HG02973 (cell line): ENCODE results near the gene AMMECR1L.

Source experiments
- ATAC-seq: cut with Tn5 transposase; IDR thresholded peaks from one replicate; pipeline ENCODE4 v1.9.1; 2021; ENCODE audit warnings: moderate library complexity; ENCODE audit not compliant: unreplicated experiment

The AMMECR1L gene

GRCh38 chr2:127887776-127888130 is 2.0 kb upstream of the AMMECR1L start:
- ATAC-seq, result no peak

DNA sequence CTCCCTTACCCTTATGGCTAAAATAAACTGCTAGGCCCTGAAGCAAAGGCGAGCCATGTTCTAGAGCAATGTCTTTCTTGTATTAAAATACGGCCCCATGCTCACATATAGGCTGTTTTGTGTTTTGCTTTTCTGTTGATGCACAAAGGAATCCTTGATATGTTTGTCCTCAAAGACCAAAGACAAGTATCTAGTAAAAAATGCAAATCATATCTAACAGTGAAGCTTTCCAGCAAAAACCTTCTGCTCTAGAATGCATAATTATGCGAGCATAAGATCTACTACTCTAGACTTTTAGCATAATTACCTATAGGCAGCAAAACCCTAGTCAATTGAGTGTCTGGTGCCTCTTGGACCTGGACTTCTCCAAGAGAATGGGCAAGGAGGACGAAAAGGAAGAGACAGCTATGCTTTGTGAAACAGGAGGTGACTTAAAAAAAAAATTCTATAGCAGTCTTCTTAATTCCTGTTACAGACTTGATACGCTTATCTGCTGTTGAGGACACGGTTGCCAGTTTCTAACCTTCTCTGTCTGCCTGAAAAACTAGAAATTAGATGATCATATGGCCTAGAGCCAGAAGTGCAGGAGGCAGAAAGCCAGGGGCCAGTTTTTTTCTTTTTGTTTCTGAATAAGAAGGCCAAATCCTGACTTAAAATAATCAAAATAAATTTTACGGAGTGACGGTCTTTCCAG is 1.5 kb upstream of the AMMECR1L start:
- ATAC-seq, result no peak

DNA sequence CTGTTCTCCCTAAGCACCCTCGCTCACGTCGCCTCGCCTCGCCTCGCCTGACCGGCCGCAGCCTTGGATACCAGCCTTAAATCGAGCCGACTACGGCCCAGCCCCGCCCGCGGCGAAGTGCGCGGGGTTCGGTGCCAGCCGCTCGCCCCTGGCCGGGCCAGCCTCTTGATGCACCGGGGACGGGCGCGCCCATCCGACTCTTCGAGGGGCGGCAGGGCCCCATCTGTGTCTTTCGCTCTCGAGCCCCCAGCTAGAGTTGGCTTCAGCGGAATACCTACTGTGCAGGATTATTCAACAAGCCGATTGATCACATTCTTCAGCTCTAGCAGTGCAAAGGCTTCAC is 808 bp upstream of the AMMECR1L start:
- ATAC-seq, result peak; percentile 36

DNA sequence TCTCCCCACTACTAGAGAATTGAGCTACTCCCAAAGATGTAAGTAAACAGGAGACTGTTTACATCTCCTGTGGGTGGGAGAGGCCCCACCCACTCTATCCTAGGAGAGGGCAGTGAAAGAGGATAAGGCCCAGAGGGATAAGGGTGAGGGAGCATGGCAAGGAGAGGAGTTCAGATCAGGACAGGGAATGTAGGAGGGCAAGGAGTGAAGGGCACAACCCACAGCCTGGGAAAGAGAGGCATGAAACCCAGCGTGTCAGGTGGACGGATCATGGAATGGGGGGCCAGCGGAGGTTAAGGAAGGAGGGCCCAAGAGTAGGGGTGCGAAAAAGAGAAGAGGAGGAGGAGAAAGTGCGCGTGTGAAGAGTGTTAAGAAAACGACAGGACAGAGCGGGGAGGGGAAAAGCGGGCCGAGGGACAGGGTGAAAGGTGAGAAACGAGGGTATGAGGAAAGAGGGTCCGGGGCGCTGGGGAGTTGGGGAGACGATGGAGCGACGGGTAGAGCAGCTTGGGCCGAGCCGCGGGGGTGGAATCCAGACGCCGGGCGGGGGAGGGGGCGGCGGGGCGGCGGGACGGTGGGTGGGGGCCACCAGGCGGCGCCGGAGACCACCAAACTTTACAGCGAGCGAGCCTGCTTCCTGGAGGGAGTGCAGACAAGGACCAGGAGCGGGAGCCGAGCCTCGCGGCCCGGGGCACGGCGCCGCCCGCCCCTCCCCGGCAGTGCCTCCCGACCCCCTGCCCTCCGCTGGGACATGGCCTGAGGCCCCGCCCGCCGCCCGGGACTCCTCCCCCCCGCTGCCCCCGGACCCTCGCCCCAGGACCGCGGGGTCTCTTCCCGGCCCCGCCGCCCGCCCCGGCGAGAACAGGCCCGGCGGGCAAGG is 655 bp downstream of the AMMECR1L start:
- peak; percentile 17 for ATAC-seq

DNA sequence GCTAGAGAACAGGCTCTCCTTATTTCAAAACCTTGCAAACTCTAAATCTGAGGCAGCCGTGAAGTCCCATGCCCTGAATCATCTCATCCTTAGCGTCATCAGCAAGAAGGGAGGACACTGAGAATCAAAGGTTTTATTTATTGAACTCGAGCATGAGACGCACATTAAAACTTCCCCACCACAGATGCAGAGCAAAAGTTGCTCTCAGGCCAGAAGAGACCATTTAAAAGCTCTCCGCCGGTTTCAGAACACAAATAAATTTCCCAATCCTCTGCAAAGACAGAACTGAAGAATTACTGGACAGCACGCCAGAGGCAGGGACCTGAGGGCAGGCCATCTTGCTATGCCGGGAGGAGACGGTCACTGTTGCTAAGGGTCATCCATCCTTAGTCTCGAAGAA is 1.3 kb downstream of the AMMECR1L start:
- ATAC-seq, result no peak

DNA sequence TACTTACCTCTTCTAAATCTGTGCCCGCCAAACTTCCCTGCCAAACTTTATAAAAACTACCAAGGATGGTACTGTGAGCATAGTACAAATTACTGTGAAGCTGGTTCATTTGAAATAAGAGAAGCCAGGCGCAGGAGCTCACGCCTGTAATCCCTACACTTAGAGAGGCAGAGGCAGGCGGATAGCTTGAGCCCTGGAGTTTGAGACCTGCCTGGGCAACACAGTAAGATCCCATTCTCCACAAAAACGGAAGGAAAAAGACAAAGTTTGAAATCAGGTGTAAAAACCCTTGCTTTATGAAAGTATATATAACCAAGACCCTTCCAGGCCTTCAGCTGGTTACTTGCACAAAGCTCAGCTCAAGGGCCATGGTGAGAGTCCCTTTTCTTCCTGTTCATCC is 5.9 kb downstream of the AMMECR1L start:
- no peak for ATAC-seq

GRCh38 chr2:127877626-127878025 is 8.1 kb downstream of the AMMECR1L start:
- ATAC-seq, result no peak

DNA sequence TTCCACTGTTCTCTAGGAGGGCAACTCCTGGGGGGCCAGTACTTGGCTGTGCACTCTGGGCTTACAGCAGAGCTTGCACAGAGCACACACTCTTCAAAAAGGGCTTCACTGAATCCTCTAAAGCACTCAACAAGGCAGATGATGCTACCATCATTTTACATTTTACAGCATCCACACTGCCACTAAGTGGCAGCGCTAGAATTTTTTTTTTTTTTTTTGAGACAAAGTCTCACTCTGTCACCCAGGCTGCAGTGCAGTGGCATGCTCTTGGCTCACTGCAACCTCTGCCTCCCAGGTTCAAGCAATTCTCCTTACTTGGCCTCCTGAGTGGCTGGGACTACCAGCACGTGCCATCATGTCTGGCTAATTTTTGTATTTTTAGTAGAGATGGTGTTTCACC is 8.6 kb downstream of the AMMECR1L start:
- ATAC-seq, result no peak

DNA sequence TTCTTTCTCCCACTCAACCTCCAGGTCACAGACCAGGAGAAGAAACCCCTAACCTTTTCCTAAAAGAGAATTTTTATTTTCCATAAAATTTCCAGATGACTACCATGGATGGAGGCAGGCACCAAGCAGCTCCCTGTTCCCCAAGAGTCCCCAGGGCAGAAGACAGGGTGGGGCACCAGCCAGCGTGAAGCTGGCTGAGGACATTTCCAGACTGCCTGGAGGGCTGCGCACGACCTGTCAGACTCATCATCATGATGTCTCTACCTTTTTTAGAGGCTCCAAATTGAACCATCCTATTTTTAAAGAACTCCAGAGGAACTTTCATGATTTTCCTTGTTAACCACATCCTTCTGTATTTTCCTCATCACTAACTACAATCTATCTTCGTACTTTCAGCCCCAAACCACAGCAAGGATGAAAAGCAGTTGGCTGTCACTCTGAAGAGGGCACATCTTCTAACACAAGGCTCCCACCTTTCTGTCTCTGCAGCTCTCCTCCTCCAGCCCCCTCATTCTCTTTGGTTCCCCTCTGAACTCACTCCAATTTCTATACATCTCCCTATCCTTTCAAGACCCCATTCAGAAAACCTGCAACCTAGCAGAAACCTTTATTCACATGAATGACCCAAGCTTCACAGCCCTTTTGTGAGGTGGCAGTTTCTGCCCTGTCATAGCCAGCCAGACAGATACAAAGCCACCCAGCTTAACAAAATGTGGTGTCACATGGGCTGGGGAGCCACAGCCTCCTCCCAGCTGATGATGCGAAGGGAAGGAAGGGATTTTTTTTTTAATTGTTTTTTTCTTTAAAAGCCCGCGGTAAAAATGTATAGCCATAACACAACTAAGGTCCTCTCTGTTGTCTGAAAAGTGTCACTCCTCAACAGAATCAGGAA is 11.1 kb downstream of the AMMECR1L start:
- no peak for ATAC-seq

DNA sequence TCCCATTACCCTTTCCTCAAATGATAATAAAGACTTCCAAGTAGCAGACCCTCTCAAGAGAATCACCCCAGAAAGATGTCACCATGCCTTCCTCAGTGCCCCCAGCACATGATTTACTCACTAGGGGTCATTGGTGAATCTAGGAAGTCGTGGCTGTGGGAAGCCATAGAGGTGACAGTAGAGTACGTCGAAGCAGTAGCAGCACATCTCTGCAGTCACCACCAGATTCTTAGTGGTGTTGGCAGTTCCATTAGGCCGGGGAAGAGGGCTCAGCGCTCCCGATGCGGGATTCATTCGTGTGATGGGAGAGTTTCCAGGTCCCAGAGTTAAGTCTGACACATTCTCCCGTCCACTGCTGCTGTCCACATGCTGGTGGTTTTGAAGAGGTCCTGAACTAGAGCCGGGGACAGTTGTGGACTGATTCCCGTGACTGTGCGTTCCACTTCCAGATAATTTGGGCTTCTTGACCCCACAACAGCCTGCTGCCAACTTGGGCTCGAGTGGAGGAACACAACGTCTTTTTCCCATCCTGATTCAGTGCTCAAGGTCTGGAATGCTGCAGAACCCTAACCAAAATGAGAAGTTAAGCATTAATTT is 12.0 kb downstream of the AMMECR1L start:
- no peak for ATAC-seq

DNA sequence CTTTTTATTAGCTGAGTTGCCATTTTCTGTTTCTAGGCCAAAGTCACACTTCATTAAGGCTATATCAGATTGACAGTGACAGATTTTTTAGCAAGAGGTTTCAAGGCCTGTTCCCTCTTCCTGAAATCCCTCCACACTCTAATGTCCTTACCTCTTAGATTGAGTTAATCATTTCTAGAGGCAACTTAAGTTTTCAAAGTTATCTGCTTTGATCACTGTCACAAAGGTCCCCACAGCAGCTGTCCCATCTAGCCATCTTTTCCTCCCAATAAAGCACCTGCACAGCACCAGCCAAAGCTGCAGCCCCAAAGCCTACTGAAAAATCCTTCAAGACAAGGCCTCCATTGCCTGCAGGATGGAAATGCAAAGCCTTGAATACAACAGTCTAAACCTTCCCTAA is 13.4 kb downstream of the AMMECR1L start:
- no peak for ATAC-seq

DNA sequence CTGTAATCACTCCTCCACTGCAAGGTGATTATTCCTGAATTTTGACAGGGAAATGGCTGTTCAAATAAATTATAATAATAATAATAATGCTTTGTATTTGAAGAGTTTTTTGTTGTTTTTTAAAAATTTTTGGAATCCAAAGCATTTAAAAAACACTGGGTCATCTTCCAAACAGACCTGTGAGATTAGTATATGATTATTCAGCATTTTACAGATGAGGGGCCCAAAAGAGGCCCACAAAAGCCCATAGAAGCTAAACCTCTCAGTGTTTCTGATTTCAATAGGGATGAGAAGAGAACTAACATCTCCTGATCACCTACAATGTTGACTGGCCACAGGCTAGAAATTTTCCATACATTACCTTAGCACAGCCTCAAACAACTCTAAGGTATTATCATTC is 19.8 kb downstream of the AMMECR1L start:
- no peak for ATAC-seq

GRCh38 chr2:127864877-127865276 is 20.9 kb downstream of the AMMECR1L start:
- no peak for ATAC-seq

DNA sequence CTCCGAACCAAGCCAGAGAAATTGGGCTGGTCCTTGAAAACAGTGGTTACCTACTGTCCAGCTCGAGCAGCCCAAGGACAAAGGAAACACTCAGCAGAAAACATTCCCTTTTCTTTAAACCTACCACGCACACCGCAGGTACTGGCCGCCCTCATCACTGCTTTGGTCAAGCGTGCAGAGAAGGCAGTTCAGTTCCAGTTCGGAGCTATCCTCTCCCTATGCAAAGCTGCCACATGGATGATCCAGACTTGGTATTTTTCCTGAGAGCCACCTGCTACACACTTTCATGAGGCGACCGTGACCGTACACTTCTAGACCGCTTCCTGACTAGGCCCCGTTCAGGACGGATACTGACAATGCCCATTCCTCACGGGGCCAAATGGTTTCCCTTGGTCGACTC is 23.5 kb downstream of the AMMECR1L start:
- no peak for ATAC-seq

DNA sequence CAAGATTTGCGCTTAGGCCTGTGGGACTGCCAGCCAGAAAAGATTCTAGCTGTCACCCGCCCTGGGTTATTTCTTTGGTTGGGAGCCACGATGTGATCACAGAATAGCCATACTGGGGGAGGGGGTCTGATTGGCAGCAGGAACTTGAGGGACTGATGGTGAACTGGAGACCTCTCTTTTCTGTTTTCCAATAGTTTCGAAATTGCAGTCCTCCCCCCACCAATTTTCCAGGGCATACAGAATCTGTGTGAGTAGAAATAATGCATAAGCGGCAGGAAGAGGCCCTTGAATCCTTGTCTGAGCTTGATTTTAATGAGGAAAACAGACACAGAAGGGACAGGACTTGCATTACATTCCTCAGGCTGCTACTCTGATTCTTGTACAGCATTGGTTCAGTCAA is 25.6 kb downstream of the AMMECR1L start:
- no peak for ATAC-seq

DNA sequence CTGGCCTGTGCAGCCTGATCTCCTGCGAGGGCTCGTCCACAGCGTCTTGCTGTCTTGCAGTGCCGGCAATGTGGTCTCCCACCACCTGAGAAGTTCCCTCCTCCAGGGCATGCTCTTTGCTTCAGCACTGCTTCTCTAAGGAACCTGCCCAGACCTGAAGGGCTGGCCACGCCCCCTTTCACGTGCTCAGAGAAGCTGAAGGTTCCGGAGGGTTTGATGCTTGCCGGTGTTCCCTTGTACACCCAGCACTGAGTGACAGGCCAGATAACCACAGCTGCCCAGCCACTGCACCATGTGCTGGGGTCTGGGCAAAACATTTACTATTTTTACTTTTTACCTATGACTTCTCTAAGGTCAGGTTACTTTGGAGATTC is 26.1 kb downstream of the AMMECR1L start:
- no peak for ATAC-seq

DNA sequence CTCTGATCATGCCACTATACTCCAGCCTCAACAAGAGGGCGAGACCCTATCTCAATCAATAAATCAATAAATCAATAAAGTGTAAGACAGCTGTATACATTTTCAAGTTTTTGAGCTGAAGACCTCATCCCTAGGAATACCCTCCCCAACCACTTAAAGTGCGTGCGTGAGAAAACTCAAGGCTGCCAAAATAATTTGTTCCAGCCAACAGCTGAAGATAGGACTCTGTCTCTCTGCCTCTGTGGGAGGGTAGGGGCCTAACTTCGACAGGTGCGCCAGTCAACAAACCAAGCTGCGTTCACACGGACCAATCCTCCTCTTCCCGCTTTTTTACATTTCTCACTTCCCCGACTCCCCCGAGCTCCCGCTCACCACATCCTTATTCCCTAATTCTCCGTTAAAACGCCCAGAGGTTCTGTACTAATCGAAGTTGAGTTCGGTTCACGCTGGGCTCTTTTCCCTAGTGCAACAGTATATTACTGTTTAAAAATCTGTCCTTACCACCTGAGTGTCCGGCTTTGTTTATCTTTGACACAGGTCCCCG is 28.4 kb downstream of the AMMECR1L start:
- ATAC-seq, result no peak

- no peak for ATAC-seq
Observed at GRCh38 chr2:127853671-127854070, 32.1 kb downstream of the AMMECR1L start.

DNA sequence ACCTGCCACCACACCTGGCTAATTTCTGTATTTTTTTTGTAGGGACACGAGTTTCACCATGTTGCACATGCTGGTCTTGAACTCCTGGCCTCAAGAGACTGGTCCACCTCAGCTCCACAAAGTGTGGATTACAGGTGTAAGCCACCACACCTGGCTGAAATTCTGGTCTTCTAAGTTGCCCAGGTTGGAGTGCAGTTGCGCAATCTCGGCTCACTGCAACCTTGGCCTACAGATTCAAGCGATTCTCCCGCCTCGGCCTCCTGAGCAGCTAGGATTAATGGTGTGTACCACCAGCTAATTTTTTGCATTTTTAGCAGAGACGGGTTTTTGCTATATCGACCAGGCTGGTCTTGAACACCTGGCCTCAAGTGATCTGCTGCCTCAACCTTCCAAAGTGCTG is 33.4 kb downstream of the AMMECR1L start:
- ATAC-seq, result no peak

DNA sequence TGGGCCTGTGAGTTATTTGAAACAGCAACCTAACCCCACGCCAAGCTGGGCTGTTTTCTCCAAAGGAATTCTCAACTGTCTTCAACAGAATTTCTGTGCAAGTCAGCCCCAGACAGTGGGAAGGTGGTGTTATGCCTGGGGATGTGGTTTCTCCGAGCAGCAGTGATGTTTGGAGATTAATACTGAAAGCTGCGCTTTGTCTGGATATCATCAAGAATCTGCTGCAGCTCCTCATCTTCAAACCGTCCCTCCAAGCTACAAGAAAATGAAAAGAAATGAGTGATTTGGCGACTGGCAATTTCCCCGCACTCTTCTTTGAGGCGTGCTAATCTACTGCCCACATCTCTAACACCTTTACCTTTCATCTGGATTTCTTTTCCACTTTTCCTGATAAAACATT is 37.8 kb downstream of the AMMECR1L start:
- no peak for ATAC-seq

- ATAC-seq, result no peak
Observed at GRCh38 chr2:127844973-127845372, 40.8 kb downstream of the AMMECR1L start.
